ENCODE results near the gene IL9.

The IL9 gene

GRCh38 chr5:135934939-135935338 lies 39.3 kb upstream of the IL9 start:
- no peak for DNase-seq (ENCODE audit: extremely low read depth, low read depth)
- TF ChIP-seq CTCF (IDR thresholded peaks at IDR 0.05; ENCODE audit: low read depth, low read length, missing control alignments) = no peak
- no peak overlapping the region for H3K4me3 ChIP-seq (replicated peaks; ENCODE audit: low read depth, low read length)

GRCh38 chr5:135930949-135931295 lies 35.3 kb upstream of the IL9 start:
- no peak overlapping the region for H3K4me3 ChIP-seq (replicated peaks; ENCODE audit: low read depth, low read length)
- no peak for DNase-seq (ENCODE audit: extremely low read depth, low read depth)
- TF ChIP-seq CTCF (IDR thresholded peaks at IDR 0.05; ENCODE audit: low read depth, low read length, missing control alignments) = no peak

GRCh38 chr5:135930029-135930948 lies 34.6 kb upstream of the IL9 start:
- DNase-seq (ENCODE audit: extremely low read depth, low read depth) = no peak
- no peak for TF ChIP-seq CTCF (IDR thresholded peaks at IDR 0.05; ENCODE audit: low read depth, low read length, missing control alignments)
- H3K4me3 ChIP-seq (replicated peaks; ENCODE audit: low read depth, low read length) = peak overlapping the region; percentile 16

- no peak overlapping the region for H3K4me3 ChIP-seq (replicated peaks; ENCODE audit: low read depth, low read length)
- no peak for TF ChIP-seq CTCF (IDR thresholded peaks at IDR 0.05; ENCODE audit: low read depth, low read length, missing control alignments)
- no peak for DNase-seq (ENCODE audit: extremely low read depth, low read depth)
Measured at GRCh38 chr5:135921388-135921787, 25.7 kb upstream of the IL9 start.

- no peak for DNase-seq (ENCODE audit: extremely low read depth, low read depth)
- no peak overlapping the region for H3K4me3 ChIP-seq (replicated peaks; ENCODE audit: low read depth, low read length)
- no peak for TF ChIP-seq CTCF (IDR thresholded peaks at IDR 0.05; ENCODE audit: low read depth, low read length, missing control alignments)
Measured at GRCh38 chr5:135920199-135920598, 24.6 kb upstream of the IL9 start.

GRCh38 chr5:135916638-135917263 lies 21.1 kb upstream of the IL9 start:
- TF ChIP-seq CTCF (IDR thresholded peaks at IDR 0.05; ENCODE audit: low read depth, low read length, missing control alignments) = no peak
- no peak overlapping the region for H3K4me3 ChIP-seq (replicated peaks; ENCODE audit: low read depth, low read length)
- peak; percentile 75 for DNase-seq (ENCODE audit: extremely low read depth, low read depth)

All from HFF-Myc (cell line).